K562 (cell line): ENCODE results near the gene CCP110. TPM values are rescaled to one million over a fixed set of nuclear protein-coding genes. Genes with fewer than 3 reads are reported as not detected.

ENCODE experiments used
- ATAC-seq: fragments of 200-7000 bp; cut with Tn5 transposase; 3 replicates; pipeline ENCODE4 v1.9.1; 2020; ENCODE audit warnings: moderate library complexity
- BruUV-seq: library from RNA; stranded (reverse); fragments of 400-500 nt; replicated peaks from 2 replicates; lab custom pipeline; 2021; lab: Mats Ljungman, UMichigan
- CTCF ChIA-PET: fragments of 300-600 bp; formaldehyde crosslinking; extraction: SDS; loops from one replicate; lab custom pipeline; 2021; ENCODE audit warnings: low intra/inter-chr PET ratio; lab: Yijun Ruan, JAX
- POLR2A ChIA-PET: fragments of 300-600, 350-650 bp; sonication (Branson Sonifier 250); formaldehyde crosslinking; extraction: SDS; loops from one replicate; lab custom pipeline; 2021; ENCODE audit warnings: antibody characterized with exemption, inconsistent platforms; lab: Yijun Ruan, JAX
- DNase-seq, 4 experiments: peaks; one replicate each; pipeline versions ENCODE4 v3.0.0 to v3.0.0-alpha.2; 2011 to 2018; ENCODE audit warnings: low spot score in 3 of 4, mixed read lengths in 3 of 4; ENCODE audit errors: extremely low read depth in 1 of 4
- FAIRE-seq: peaks from 2 replicates; lab custom pipeline; 2011; peaks lifted over from hg19 to GRCh38; lab: Jason Lieb, UNC
- H2AFZ ChIP-seq: 2 replicates; pipeline ENCODE4 v1.6.0; 2011; ENCODE audit warnings: low read depth, low read length, control low read depth, inconsistent platforms
- H3K27ac ChIP-seq: fragments of 200-600 bp; 3 replicates; pipeline ENCODE4 v1.8.0; 2011; ENCODE audit warnings: low read depth, mild to moderate bottlenecking, control low read depth, inconsistent platforms, low read length, moderate library complexity, mixed read lengths; ENCODE audit errors: extremely low read depth
- H3K27me3 ChIP-seq, 2 experiments: fragments of 300-600 bp in 1 of 2; 2 replicates in 1 of 2; 3 replicates in 1 of 2; pipeline versions ENCODE4 v1.6.0 to v1.8.0; 2011; ENCODE audit warnings: inconsistent platforms in 2 of 2, low read length in 2 of 2, mild to moderate bottlenecking in 1 of 2, mixed read lengths in 1 of 2, moderate library complexity in 1 of 2; ENCODE audit not compliant: control insufficient read depth in 2 of 2, insufficient read depth in 2 of 2
- H3K36me3 ChIP-seq: fragments of 300-600 bp; 3 replicates; pipeline ENCODE4 v1.8.0; 2011; ENCODE audit warnings: mild to moderate bottlenecking, low read length, inconsistent platforms; ENCODE audit not compliant: control insufficient read depth, insufficient read depth
- H3K4me1 ChIP-seq, 2 experiments: fragments of 200-600 bp in 1 of 2; replicated peaks in 1 of 2; 2 replicates in 1 of 2; 3 replicates in 1 of 2; pipeline versions ENCODE4 v1.5.1 to v1.8.0; 2011; ENCODE audit warnings: inconsistent platforms in 2 of 2, low read length in 2 of 2, mild to moderate bottlenecking in 1 of 2, mixed read lengths in 1 of 2, moderate library complexity in 1 of 2; ENCODE audit not compliant: control insufficient read depth in 2 of 2, insufficient read depth in 2 of 2
- H3K4me2 ChIP-seq: 2 replicates; pipeline ENCODE4 v1.6.1; 2011; ENCODE audit warnings: low read length, control low read depth, inconsistent platforms, mixed read lengths; ENCODE audit not compliant: insufficient read depth
- H3K4me3 ChIP-seq: fragments of 200-600 bp; sonication (generic), shearing (Covaris generic); 2 replicates; pipeline ENCODE4 v1.5.1; 2016; ENCODE audit warnings: control low read depth, inconsistent platforms
- H3K79me2 ChIP-seq: fragments of 200-600 bp; 3 replicates; pipeline ENCODE4 v1.8.0; 2011; ENCODE audit warnings: low read length, inconsistent platforms; ENCODE audit not compliant: control insufficient read depth, insufficient read depth
- H3K9ac ChIP-seq, 2 experiments: 2 replicates each; pipeline versions ENCODE4 v1.6.0 to v1.6.1; 2011; ENCODE audit warnings: low read depth in 2 of 2, low read length in 2 of 2, control low read depth in 1 of 2, inconsistent platforms in 1 of 2, mild to moderate bottlenecking in 1 of 2, mixed read lengths in 1 of 2; ENCODE audit not compliant: insufficient read depth in 1 of 2
- H3K9me1 ChIP-seq: one replicate; pipeline ENCODE4 v1.6.0; 2011; ENCODE audit warnings: inconsistent platforms, mild to moderate bottlenecking, low read length, moderate library complexity; ENCODE audit not compliant: control insufficient read depth, insufficient read depth
- H3K9me3 ChIP-seq: replicated peaks from 2 replicates; pipeline ENCODE4 v1.5.1; 2011; ENCODE audit warnings: low read depth, low read length, inconsistent platforms; ENCODE audit not compliant: control insufficient read depth, insufficient read depth
- H4K20me1 ChIP-seq: replicated peaks from 2 replicates; pipeline ENCODE4 v1.6.1; 2011; ENCODE audit warnings: low read length, inconsistent platforms, mixed read lengths; ENCODE audit not compliant: control insufficient read depth, insufficient read depth
- COPS2 ChIP-seq: fragments of 450-650 bp; conservative IDR thresholded peaks from 2 replicates; pipeline ENCODE4 v1.6.1; 2016; ENCODE audit warnings: mild to moderate bottlenecking, moderate library complexity
- DMBX1 ChIP-seq: fragments of 250-450 bp; sonication (Bioruptor Pico); IDR thresholded peaks from 2 replicates; pipeline ENCODE4 v1.8.0; 2022; ENCODE audit warnings: inconsistent platforms, mild to moderate bottlenecking, moderate library complexity, borderline replicate concordance
- E2F6 ChIP-seq, 2 experiments: IDR thresholded peaks; 2 replicates each; pipeline ENCODE4 v1.6.1; 2011; ENCODE audit warnings: borderline replicate concordance in 1 of 2, control low read depth in 1 of 2, low read depth in 1 of 2, low read length in 1 of 2, mild to moderate bottlenecking in 1 of 2, mixed read lengths in 1 of 2, moderate library complexity in 1 of 2; ENCODE audit not compliant: insufficient read depth in 1 of 2, insufficient read length in 1 of 2, poor library complexity in 1 of 2, severe bottlenecking in 1 of 2; ENCODE audit errors: extremely low read depth in 1 of 2
- EZH2 ChIP-seq: IDR thresholded peaks from 2 replicates; pipeline ENCODE4 v1.6.1; 2012; ENCODE audit warnings: low read depth, mild to moderate bottlenecking, inconsistent platforms, low read length, borderline replicate concordance
- FOXA1 ChIP-seq: fragments of 450-650 bp; IDR thresholded peaks from 2 replicates; pipeline ENCODE4 v1.6.1; 2016; ENCODE audit warnings: mild to moderate bottlenecking, borderline replicate concordance
- GATAD2B ChIP-seq: fragments of 450-650 bp; IDR thresholded peaks from 2 replicates; pipeline ENCODE4 v1.6.1; 2017; ENCODE audit warnings: mild to moderate bottlenecking, borderline replicate concordance
- JUND ChIP-seq, 2 experiments: IDR thresholded peaks; 2 replicates in 1 of 2; 3 replicates in 1 of 2; pipeline ENCODE4 v1.6.1; 2011; ENCODE audit warnings: borderline replicate concordance in 2 of 2, low read depth in 2 of 2, low read length in 2 of 2, improper control_type of control experiment in 1 of 2, missing biosample characterization in 1 of 2, missing genetic modification characterization in 1 of 2, missing genetic modification reagents in 1 of 2
- MAFF ChIP-seq: IDR thresholded peaks from 2 replicates; pipeline ENCODE4 v1.6.1; 2012; ENCODE audit warnings: low read length, improper control_type of control experiment
- NR2C1 ChIP-seq, 2 experiments: fragments of 450-650 bp; IDR thresholded peaks; 2 replicates each; pipeline ENCODE4 v1.6.1; 2017; ENCODE audit warnings: mild to moderate bottlenecking in 2 of 2, antibody characterized with exemption in 1 of 2, inconsistent platforms in 1 of 2, missing compliant biosample characterization in 1 of 2, missing genetic modification characterization in 1 of 2
- PBX2 ChIP-seq, 2 experiments: IDR thresholded peaks in 1 of 2; conservative IDR thresholded peaks in 1 of 2; 2 replicates each; pipeline ENCODE4 v1.6.1; 2016; ENCODE audit warnings: low read depth in 2 of 2, mild to moderate bottlenecking in 1 of 2, missing compliant biosample characterization in 1 of 2, missing genetic modification characterization in 1 of 2, moderate library complexity in 1 of 2
- TAL1 ChIP-seq: fragments of 450-650 bp; IDR thresholded peaks from 2 replicates; pipeline ENCODE4 v1.6.1; 2016; ENCODE audit warnings: mild to moderate bottlenecking
- ZFP36 ChIP-seq: fragments of 150-350 bp; IDR thresholded peaks from 2 replicates; pipeline ENCODE4 v1.6.1; 2018; ENCODE audit warnings: low read length, low read depth; ENCODE audit not compliant: partially characterized antibody
- ZNF140 ChIP-seq: fragments of 250-450 bp; sonication (Bioruptor Pico); IDR thresholded peaks from 2 replicates; pipeline ENCODE4 v1.8.0; 2021; ENCODE audit warnings: moderate library complexity, mild to moderate bottlenecking, inconsistent platforms
- ZNF224 ChIP-seq: sonication (generic); formaldehyde crosslinking; IDR thresholded peaks from 2 replicates; pipeline ENCODE4 v1.8.0; 2022; ENCODE audit warnings: mild to moderate bottlenecking, missing genetic modification reagents
- ZNF280A ChIP-seq: fragments of 450-650 bp; IDR thresholded peaks from 2 replicates; pipeline ENCODE4 v1.6.1; 2018; ENCODE audit warnings: mild to moderate bottlenecking, low read depth; ENCODE audit not compliant: partially characterized antibody
- whole genome bisulfite sequencing: fragments of 100-300 bp; shearing (Covaris generic); methylation state at CpG from one replicate; pipeline ENCODE4 v1.1.6; 2016; ENCODE audit warnings: low coverage, mixed read lengths; ENCODE audit not compliant: insufficient coverage; ENCODE audit errors: missing lambda C conversion rate; 5-methylcytosine and 5-hydroxymethylcytosine counted together
- in situ Hi-C: fragments of 300-500 bp; cut with MboI; formaldehyde crosslinking; loops from 4 replicates; pipeline ENCODE4 v1.15.0; 2018; ENCODE audit warnings: inconsistent platforms, mixed read lengths
- intact Hi-C: fragments of 100-400 bp; cut with micrococcal nuclease; formaldehyde crosslinking; loops from 2 replicates; pipeline ENCODE4 v1.14.2; 2022
- polyA plus RNA-seq, 8 experiments: library from polyadenylated mRNA; depleted of rRNA in 4 of 8; stranded (reverse) in 5 of 8; unstranded in 3 of 8; fragments of >200 nt; fragmentation: Nextera tagmentation in 2 of 8; fragmentation: Illumina TruSeq in 1 of 8; extraction: Ambion mirVana in 2 of 8; extraction: Trizol in 1 of 8; gene quantifications; 2 replicates each; pipeline versions ENCODE4 v1.2.1 to v1.2.3, GENCODE V29; 2011 to 2014; ENCODE audit warnings: inconsistent platforms in 1 of 8, missing spikeins in 1 of 8
- total RNA-seq, 7 experiments: library from RNA; depleted of rRNA in 6 of 7; stranded (reverse); fragments of >200 nt in 6 of 7; fragmentation: Illumina TruSeq in 2 of 7; extraction: Trizol in 2 of 7; gene quantifications; 2 replicates each; pipeline versions ENCODE4 v1.2.1 to v1.2.3, GENCODE V29; 2011 to 2021; ENCODE audit warnings: low replicate concordance in 1 of 7

Gene CCP110
- total and polyA plus RNA-seq, 9 of the 15 experiments (the other 6 are each of a cell fraction or from before 2014, with no cell fraction given): 3.5 to 16.1 (median 12.1) TPM

GRCh38 chr16:19520861-19521331 is 2.8 kb upstream of the CCP110 start:
- Histone ChIP-seq H3K4me3 (peak overlapping the region; percentile 73), H3K4me1 (peaks cover 27 to 50% of the 10 kb centered on the region in 2 experiments; a peak in 4 of 5 replicates), H3K9me1 (no peaks in the 10 kb centered on the region), H4K20me1 (no peaks in the 10 kb centered on the region), H3K79me2 (peaks cover 56% of the 10 kb centered on the region), H3K9me3 (no peaks in the 10 kb centered on the region), H3K9ac (peak overlapping the region in 1 of 2 experiments; percentile 75; a peak in 2 of 4 replicates), H2AFZ (peak overlapping the region; percentile 86), H3K36me3 (peaks cover 20% of the 10 kb centered on the region), H3K4me2 (peak overlapping the region; percentile 86), H3K27me3 (no peaks in the 10 kb centered on the region), H3K27ac (peak overlapping the region; percentile 84)
- CTCF ChIA-PET: no interaction called here
- FAIRE-seq (peak; percentile 92), DNase-seq (peak; percentile 74 to 91 (median 80)), ATAC-seq (peak; percentile 62)
- POLR2A ChIA-PET: interaction anchor here (0.5 to 1.7 kb wide), 4 partner anchors 13 to 130 kb away, joined by 4 to 5 read pairs (median 4); partner anchors contain the start of gene VPS35L
- in situ Hi-C loops: no loop called here
- intact Hi-C loops: loop anchor here (5.0 to 10.0 kb wide), 2 partner anchors 126 to 1151 kb away; no protein-coding TSS in a partner anchor
- WGBS: under 1% methylated on average over 8 of the region's 8 CpGs
- BruUV-seq: TSS peak; percentile 60
- TF ChIP-seq NR2C1 (IDR thresholded peaks at IDR 0.05) (peak; percentile 25; the same call in 1 of the 2 replicates), NR2C1 (tag; IDR thresholded peaks at IDR 0.05) (peak; percentile 52; the same call in 1 of the 2 replicates), E2F6 (IDR thresholded peaks at IDR 0.05; ENCODE audit: borderline replicate concordance in 1 of 2, extremely low read depth in 1 of 2, insufficient read depth in 1 of 2, insufficient read length in 1 of 2, low read depth in 1 of 2, low read length in 1 of 2, poor library complexity in 1 of 2, severe bottlenecking in 1 of 2) (no peak), ZNF140 (CRISPR knock-in tag) (no peak), ZNF280A (no peak), DMBX1 (CRISPR knock-in tag) (peak; percentile 76), EZH2 (no peak), ZFP36 (no peak), ZNF224 (no peak), TAL1 (peak; percentile 94), PBX2 (CRISPR knock-in tag; IDR thresholded peaks at IDR 0.05; ENCODE audit: low read depth) (no peak), PBX2 (tag; conservative IDR thresholded peaks at IDR 0.05; ENCODE audit: low read depth) (peak; percentile 97), COPS2 (no peak), MAFF (no peak), JUND (IDR thresholded peaks at IDR 0.05; ENCODE audit: borderline replicate concordance, low read depth, low read length) (peak; percentile 97), JUND (tag; IDR thresholded peaks at IDR 0.05; ENCODE audit: borderline replicate concordance, low read depth, low read length) (peak; percentile 97; the same call in 2 of the 3 replicates), FOXA1 (no peak), GATAD2B (peak; percentile 79)
